Astrocyte (in vitro differentiated cells and primary cell): ENCODE measurements around the gene MSRB3. TPM values are rescaled to one million over a fixed set of nuclear protein-coding genes. Genes with fewer than 3 reads are reported as not detected.

ENCODE experiments used
- DNase-seq: peaks from one replicate; pipeline ENCODE4 v3.0.0-alpha.2; 2010; ENCODE audit warnings: low read depth
- FAIRE-seq: peaks from 2 replicates; lab custom pipeline; 2011; peaks lifted over from hg19 to GRCh38; lab: Jason Lieb, UNC
- H2AFZ ChIP-seq: 2 replicates; pipeline ENCODE4 v1.6.0; 2012; ENCODE audit warnings: low read depth, low read length, inconsistent platforms
- H3K27ac ChIP-seq: 2 replicates; pipeline ENCODE4 v1.5.1; 2011; ENCODE audit warnings: low read depth, low read length, inconsistent platforms
- H3K27me3 ChIP-seq: 2 replicates; pipeline ENCODE4 v1.6.0; 2011; ENCODE audit warnings: low read length, inconsistent platforms; ENCODE audit not compliant: insufficient read depth
- H3K36me3 ChIP-seq: 2 replicates; pipeline ENCODE4 v1.5.1; 2011; ENCODE audit warnings: low read length, inconsistent platforms; ENCODE audit not compliant: insufficient read depth
- H3K4me1 ChIP-seq: 2 replicates; pipeline ENCODE4 v1.5.1; 2011; ENCODE audit warnings: low read length, inconsistent platforms; ENCODE audit not compliant: insufficient read depth
- H3K4me2 ChIP-seq: 2 replicates; pipeline ENCODE4 v1.6.0; 2012; ENCODE audit warnings: low read length, inconsistent platforms
- H3K4me3 ChIP-seq: 2 replicates; pipeline ENCODE4 v1.5.1; 2011; ENCODE audit warnings: low read depth, mild to moderate bottlenecking, low read length, inconsistent platforms; ENCODE audit not compliant: insufficient read depth
- H3K79me2 ChIP-seq: 2 replicates; pipeline ENCODE4 v1.6.0; 2012; ENCODE audit warnings: mild to moderate bottlenecking, low read length, inconsistent platforms; ENCODE audit not compliant: insufficient read depth
- H3K9ac ChIP-seq: 2 replicates; pipeline ENCODE4 v1.6.0; 2012; ENCODE audit warnings: mild to moderate bottlenecking, low read length, inconsistent platforms
- H3K9me3 ChIP-seq: 2 replicates; pipeline ENCODE4 v1.5.1; 2012; ENCODE audit warnings: low read depth, mild to moderate bottlenecking, low read length, inconsistent platforms; ENCODE audit not compliant: insufficient read depth
- H4K20me1 ChIP-seq: 2 replicates; pipeline ENCODE4 v1.6.0; 2012; ENCODE audit warnings: low read length, inconsistent platforms; ENCODE audit not compliant: insufficient read depth
- H3K27ac Mint-ChIP-seq: one replicate; pipeline ENCODE4 v1.8.0; 2021; ENCODE audit warnings: mild to moderate bottlenecking, mixed read lengths; ENCODE audit not compliant: unreplicated experiment
- H3K27me3 Mint-ChIP-seq: one replicate; pipeline ENCODE4 v1.8.0; 2021; ENCODE audit warnings: low read depth, mixed read lengths; ENCODE audit not compliant: unreplicated experiment
- H3K36me3 Mint-ChIP-seq: one replicate; pipeline ENCODE4 v1.8.0; 2021; ENCODE audit warnings: low read depth, mixed read lengths; ENCODE audit not compliant: unreplicated experiment
- H3K4me1 Mint-ChIP-seq: one replicate; pipeline ENCODE4 v1.8.0; 2021; ENCODE audit warnings: low read depth, mixed read lengths; ENCODE audit not compliant: unreplicated experiment
- H3K4me3 Mint-ChIP-seq: one replicate; pipeline ENCODE4 v1.8.0; 2021; ENCODE audit warnings: mild to moderate bottlenecking, moderate library complexity, mixed read lengths; ENCODE audit not compliant: unreplicated experiment
- H3K9me3 Mint-ChIP-seq: one replicate; pipeline ENCODE4 v1.8.0; 2021; ENCODE audit warnings: mild to moderate bottlenecking, mixed read lengths; ENCODE audit not compliant: unreplicated experiment
- EZH2 ChIP-seq: IDR thresholded peaks from 2 replicates; pipeline ENCODE4 v1.6.1; 2012; ENCODE audit warnings: mild to moderate bottlenecking, low read length, inconsistent platforms; ENCODE audit not compliant: insufficient read depth
- total RNA-seq: library from RNA; stranded (reverse); gene quantifications from 2 replicates; pipeline ENCODE4 v1.2.1, GENCODE V29; 2021
- TF ChIP-seq, protein P1 (sequence below): IDR thresholded peaks from 2 replicates; pipeline ENCODE4 v1.5.1; 2011; ENCODE audit warnings: low read depth, mild to moderate bottlenecking, inconsistent platforms, low read length, moderate library complexity; ENCODE audit not compliant: insufficient read depth

MSRB3 gene
- total RNA-seq, 1 donor from 2014 or later = 73.0 TPM

DNA sequence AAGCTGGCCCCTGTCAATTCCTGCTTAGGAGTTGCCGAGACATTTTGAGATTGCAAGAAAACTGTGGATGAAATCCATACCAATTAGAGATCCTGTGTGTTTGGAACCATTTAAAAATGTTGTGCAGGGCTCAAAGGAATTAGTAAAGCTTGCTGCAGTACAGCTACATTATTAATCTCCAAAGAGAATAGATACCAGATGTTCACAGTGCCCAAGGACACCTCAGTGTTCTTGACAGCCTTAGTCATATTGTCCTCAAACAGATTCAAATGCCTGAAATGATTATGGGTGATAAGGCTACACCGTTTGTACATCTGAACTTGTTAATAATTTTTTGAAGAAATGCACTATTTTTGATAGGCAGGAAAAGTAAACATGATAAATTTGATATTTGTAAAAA is 164.6 kb downstream of the MSRB3 start:
- Histone ChIP-seq H3K4me3 (no peak overlapping the region), H3K9ac (no peak overlapping the region), H3K4me1 (no peaks in the 10 kb centered on the region), H3K36me3 (no peaks in the 10 kb centered on the region), H3K79me2 (no peaks in the 10 kb centered on the region), H2AFZ (no peak overlapping the region), H3K9me3 (no peaks in the 10 kb centered on the region), H3K4me2 (no peak overlapping the region), H3K27me3 (no peaks in the 10 kb centered on the region), H4K20me1 (no peaks in the 10 kb centered on the region), H3K27ac (no peak overlapping the region)
- H3K4me3 Mint-ChIP-seq = no peak overlapping the region
- no peaks in the 10 kb centered on the region for H3K27me3 Mint-ChIP-seq
- H3K4me1 Mint-ChIP-seq = no peaks in the 10 kb centered on the region
- DNase-seq = no peak
- TF ChIP-seq EZH2 = no peak
- TF ChIP-seq, protein P1, sequence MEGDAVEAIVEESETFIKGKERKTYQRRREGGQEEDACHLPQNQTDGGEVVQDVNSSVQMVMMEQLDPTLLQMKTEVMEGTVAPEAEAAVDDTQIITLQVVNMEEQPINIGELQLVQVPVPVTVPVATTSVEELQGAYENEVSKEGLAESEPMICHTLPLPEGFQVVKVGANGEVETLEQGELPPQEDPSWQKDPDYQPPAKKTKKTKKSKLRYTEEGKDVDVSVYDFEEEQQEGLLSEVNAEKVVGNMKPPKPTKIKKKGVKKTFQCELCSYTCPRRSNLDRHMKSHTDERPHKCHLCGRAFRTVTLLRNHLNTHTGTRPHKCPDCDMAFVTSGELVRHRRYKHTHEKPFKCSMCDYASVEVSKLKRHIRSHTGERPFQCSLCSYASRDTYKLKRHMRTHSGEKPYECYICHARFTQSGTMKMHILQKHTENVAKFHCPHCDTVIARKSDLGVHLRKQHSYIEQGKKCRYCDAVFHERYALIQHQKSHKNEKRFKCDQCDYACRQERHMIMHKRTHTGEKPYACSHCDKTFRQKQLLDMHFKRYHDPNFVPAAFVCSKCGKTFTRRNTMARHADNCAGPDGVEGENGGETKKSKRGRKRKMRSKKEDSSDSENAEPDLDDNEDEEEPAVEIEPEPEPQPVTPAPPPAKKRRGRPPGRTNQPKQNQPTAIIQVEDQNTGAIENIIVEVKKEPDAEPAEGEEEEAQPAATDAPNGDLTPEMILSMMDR = no peak
- FAIRE-seq = no peak
- H3K27ac Mint-ChIP-seq = no peak overlapping the region
- H3K36me3 Mint-ChIP-seq = peaks cover 7% of the 10 kb centered on the region
- no peaks in the 10 kb centered on the region for H3K9me3 Mint-ChIP-seq

DNA sequence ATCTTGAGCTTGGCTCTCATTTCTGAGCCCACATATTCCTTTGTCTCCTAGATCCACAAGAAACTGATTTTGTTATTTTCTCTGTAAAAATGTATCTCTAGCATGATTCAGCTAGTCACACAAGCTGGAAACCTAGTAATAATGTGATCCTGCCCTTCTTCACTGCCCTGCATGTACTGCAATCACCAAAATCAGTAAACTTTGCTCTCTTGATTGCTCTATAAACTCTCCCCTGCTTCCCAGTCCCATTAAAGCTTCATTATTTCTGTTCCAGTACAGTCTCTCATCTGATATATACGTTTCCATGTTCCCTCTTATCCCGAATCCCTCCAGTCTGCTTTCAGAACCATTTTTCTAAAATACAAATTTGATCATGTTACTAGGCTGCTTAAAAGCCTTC is 166.5 kb downstream of the MSRB3 start:
- H3K4me3 Mint-ChIP-seq = no peak overlapping the region
- Histone ChIP-seq H3K9me3 (no peaks in the 10 kb centered on the region), H4K20me1 (no peaks in the 10 kb centered on the region), H3K4me3 (no peak overlapping the region), H3K9ac (no peak overlapping the region), H3K27me3 (no peaks in the 10 kb centered on the region), H3K79me2 (no peaks in the 10 kb centered on the region), H3K36me3 (no peaks in the 10 kb centered on the region), H3K4me2 (no peak overlapping the region), H2AFZ (no peak overlapping the region), H3K27ac (no peak overlapping the region), H3K4me1 (no peaks in the 10 kb centered on the region)
- H3K4me1 Mint-ChIP-seq = peaks cover 7% of the 10 kb centered on the region
- H3K36me3 Mint-ChIP-seq = peaks cover 2% of the 10 kb centered on the region
- DNase-seq = no peak
- FAIRE-seq = no peak
- no peak for TF ChIP-seq EZH2
- no peaks in the 10 kb centered on the region for H3K9me3 Mint-ChIP-seq
- no peak overlapping the region for H3K27ac Mint-ChIP-seq
- no peaks in the 10 kb centered on the region for H3K27me3 Mint-ChIP-seq

DNA sequence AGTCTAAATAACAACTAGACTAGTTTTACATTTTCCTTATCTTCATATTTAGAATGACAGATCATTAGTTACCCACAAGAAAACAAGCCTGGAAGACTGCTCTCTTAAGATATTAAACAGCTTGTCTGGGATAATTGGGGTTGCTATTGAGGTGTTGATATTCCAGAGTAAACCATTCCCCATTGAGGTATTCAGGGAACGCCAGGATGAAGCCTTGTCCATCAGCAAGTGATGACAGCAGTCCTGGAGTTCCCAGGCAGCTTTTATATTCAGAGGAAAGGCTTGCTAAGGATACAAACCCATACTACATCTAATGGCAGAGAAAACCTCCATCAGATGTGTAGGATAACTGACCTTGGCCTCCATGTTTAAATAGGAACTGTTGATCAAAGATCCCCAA is 168.4 kb downstream of the MSRB3 start:
- Histone ChIP-seq H3K4me3 (no peak overlapping the region), H3K27ac (no peak overlapping the region), H4K20me1 (no peaks in the 10 kb centered on the region), H3K36me3 (no peaks in the 10 kb centered on the region), H3K9ac (no peak overlapping the region), H3K27me3 (no peaks in the 10 kb centered on the region), H2AFZ (no peak overlapping the region), H3K79me2 (no peaks in the 10 kb centered on the region), H3K9me3 (no peaks in the 10 kb centered on the region), H3K4me2 (no peak overlapping the region), H3K4me1 (no peaks in the 10 kb centered on the region)
- Mint-ChIP-seq H3K4me3 (no peak overlapping the region), H3K4me1 (peaks cover 19% of the 10 kb centered on the region), H3K9me3 (no peaks in the 10 kb centered on the region), H3K36me3 (peaks cover 2% of the 10 kb centered on the region), H3K27me3 (no peaks in the 10 kb centered on the region), H3K27ac (no peak overlapping the region)
- TF ChIP-seq, protein P1 = no peak
- TF ChIP-seq EZH2 = no peak
- FAIRE-seq (no peak), DNase-seq (no peak)
